ENCODE measurements around the gene TTLL11. TPM values are rescaled to one million over a fixed set of nuclear protein-coding genes. Genes with fewer than 3 reads are reported as not detected.

TTLL11 gene
- total RNA-seq, 6 experiments from 2014 or later = 3.2 to 5.2 (median 4.1) TPM

DNA sequence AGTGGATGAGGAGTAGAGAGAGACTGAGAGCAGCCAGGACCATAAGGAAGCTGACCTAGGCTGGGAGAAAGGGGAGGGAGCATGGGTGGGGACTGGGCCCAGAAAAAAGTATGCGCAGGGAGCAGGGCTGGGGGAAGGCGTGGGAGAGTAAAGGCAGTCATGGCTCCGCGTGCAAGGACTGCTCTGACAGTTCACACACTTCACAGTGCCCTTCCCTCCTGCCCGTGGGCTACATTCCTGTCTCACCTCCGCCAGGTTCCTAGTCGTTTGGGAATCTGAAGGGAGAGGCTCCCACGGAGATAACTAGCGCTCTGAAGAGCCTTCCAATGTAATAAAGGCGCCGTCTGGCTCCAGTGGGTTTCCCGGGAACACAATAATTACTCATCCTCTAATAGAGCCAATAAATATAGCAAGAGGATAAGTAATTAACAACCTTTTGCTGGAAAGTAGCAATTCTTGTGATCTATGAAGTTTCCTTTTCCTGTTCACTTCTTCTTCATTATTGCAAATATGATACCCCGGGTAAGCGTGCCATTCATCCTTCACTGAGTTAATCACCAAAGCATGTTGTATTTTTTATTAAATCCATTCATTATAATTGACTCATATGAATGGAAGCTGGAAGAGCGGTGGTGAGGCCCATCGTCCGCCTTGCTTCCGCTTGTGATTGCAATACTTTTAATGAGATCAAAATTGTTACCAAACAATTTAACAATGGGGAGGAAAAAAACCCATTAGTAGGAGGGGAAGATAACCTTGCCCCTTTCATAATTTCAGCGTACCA lies 39.3 kb downstream of the TTLL11 start:
- Histone ChIP-seq H3K36me3 (no peaks in the 10 kb centered on the region), H3K9me3 (no peaks in the 10 kb centered on the region), H3K27me3 (no peaks in the 10 kb centered on the region), H3K27ac (no peak overlapping the region), H3K4me1 (no peaks in the 10 kb centered on the region), H3K4me3 (no peak overlapping the region)
- ATAC-seq = no peak
- WGBS (ENCODE audit: insufficient coverage, low coverage, low lambda C conversion rate, missing lambda C conversion rate) = 87% methylated on average over 12 of the region's 19 CpGs
- TF ChIP-seq POLR2A (IDR thresholded peaks at IDR 0.05) = no peak
- TF ChIP-seq, protein P1, sequence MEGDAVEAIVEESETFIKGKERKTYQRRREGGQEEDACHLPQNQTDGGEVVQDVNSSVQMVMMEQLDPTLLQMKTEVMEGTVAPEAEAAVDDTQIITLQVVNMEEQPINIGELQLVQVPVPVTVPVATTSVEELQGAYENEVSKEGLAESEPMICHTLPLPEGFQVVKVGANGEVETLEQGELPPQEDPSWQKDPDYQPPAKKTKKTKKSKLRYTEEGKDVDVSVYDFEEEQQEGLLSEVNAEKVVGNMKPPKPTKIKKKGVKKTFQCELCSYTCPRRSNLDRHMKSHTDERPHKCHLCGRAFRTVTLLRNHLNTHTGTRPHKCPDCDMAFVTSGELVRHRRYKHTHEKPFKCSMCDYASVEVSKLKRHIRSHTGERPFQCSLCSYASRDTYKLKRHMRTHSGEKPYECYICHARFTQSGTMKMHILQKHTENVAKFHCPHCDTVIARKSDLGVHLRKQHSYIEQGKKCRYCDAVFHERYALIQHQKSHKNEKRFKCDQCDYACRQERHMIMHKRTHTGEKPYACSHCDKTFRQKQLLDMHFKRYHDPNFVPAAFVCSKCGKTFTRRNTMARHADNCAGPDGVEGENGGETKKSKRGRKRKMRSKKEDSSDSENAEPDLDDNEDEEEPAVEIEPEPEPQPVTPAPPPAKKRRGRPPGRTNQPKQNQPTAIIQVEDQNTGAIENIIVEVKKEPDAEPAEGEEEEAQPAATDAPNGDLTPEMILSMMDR (IDR thresholded peaks at IDR 0.05) = no peak
- intact Hi-C loops (cut with DNase I) = no loop called here
- no peak for DNase-seq

DNA sequence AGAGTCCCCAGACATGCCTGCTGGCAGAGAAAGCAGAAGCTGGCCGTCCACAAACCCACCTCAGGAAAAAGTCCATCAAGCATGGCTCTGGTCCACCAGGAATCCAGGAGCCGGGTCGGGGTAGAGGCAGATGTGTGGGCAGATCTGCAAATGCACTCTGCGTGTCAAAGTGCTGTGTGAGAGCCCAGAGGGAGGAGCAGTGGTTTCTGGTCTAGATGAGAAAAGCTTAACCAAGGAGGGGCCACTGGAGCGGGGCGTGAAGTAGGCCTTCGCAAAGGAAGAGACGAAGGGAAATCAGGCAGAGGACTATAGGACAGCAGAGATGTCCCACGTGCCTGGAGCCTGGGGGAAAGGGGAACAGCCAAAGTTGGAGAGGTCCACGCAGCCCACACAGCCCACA lies 40.0 kb downstream of the TTLL11 start:
- no peak for ATAC-seq
- TF ChIP-seq, protein P1 (IDR thresholded peaks at IDR 0.05) = no peak
- TF ChIP-seq POLR2A (IDR thresholded peaks at IDR 0.05) = no peak

DNA sequence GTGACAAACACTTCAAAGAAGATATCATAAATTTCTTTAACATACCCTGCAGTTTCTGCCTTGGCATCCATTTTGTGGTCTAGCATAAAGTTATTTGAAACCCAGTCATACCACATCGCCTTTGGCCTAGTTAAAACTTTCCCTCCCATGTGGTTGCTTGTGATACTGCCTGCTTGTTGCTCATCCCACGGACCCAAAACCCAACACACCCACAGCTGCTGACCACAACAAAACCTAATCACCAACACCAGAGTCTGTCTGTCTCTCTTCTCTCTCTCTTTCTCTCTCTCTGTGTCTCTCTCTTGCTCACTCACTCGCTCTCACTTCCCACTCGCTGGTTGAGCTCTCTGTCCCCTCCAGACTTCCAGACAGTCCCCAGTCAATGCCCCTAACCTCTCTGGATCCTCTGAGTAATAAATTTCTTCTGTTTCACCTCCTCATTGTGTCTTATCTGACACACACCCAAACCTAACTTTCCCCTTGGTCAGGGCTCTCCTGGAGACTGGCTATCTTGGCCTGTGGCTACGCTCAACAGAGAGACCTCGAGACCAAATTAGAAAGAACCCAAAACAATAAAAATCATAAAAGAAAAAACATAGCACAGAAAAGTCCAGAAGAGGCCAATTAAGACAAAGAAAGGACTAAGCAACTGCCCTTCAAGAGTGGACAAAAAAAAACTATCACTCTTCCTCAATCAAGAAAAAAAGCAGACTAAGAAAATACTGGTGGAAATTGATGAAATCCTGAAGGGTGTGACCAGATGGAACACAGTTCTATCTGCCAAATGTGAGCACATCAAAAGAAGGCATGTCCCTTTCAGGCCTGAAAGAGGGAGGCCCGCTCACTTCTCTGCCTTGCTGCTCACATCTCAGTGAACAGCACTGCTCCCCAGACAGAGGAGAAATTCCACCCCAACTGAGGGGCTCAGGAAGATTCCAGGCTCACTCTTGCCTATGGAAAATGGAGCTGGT lies 41.5 kb downstream of the TTLL11 start:
- Histone ChIP-seq H3K27me3 (no peaks in the 10 kb centered on the region), H3K27ac (no peak overlapping the region), H3K36me3 (no peaks in the 10 kb centered on the region), H3K4me1 (no peaks in the 10 kb centered on the region), H3K4me3 (no peak overlapping the region), H3K9me3 (no peaks in the 10 kb centered on the region)
- intact Hi-C loops (cut with DNase I) = no loop called here
- DNase-seq (no peak), ATAC-seq (no peak)
- WGBS (ENCODE audit: insufficient coverage, low coverage, low lambda C conversion rate, missing lambda C conversion rate) = 76% methylated on average over 7 of the region's 7 CpGs
- no peak for TF ChIP-seq POLR2A (IDR thresholded peaks at IDR 0.05)
- TF ChIP-seq, protein P1 (IDR thresholded peaks at IDR 0.05) = no peak

More for the DNA sequence above, 40.0 kb downstream of the TTLL11 start:
- H3K27ac ChIP-seq = no peak overlapping the region
- 85% methylated on average over 10 of the region's 10 CpGs for WGBS (ENCODE audit: insufficient coverage, low coverage, low lambda C conversion rate, missing lambda C conversion rate)
- H3K4me1 ChIP-seq = no peaks in the 10 kb centered on the region
- H3K36me3 ChIP-seq = no peaks in the 10 kb centered on the region
- intact Hi-C loops (cut with DNase I) = no loop called here
- H3K4me3 ChIP-seq = no peak overlapping the region
- no peak for DNase-seq
- no peaks in the 10 kb centered on the region for H3K9me3 ChIP-seq
- no peaks in the 10 kb centered on the region for H3K27me3 ChIP-seq

DNA sequence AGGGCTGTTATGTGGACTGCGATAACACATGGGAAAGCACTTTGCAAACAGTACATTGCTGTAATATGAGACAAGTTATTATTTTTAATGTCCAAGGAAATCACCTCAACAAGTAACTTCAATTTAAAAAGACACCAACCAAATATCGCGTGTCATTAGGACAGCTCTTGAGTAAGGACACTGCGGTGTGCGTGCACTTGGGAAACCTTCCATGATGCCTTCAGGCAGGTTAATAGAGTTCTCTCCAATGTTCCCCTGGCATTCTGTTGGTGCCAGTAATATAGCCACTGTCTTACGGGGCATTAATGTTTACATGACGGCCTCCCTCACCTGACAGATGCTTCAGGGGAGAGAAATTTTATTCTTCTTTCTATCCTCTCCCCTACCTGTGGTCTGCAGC lies 42.9 kb downstream of the TTLL11 start:
- Histone ChIP-seq H3K27me3 (no peaks in the 10 kb centered on the region), H3K36me3 (no peaks in the 10 kb centered on the region), H3K4me1 (no peaks in the 10 kb centered on the region), H3K9me3 (no peaks in the 10 kb centered on the region), H3K27ac (no peak overlapping the region), H3K4me3 (no peak overlapping the region)
- TF ChIP-seq, protein P1 (IDR thresholded peaks at IDR 0.05) = no peak
- TF ChIP-seq POLR2A (IDR thresholded peaks at IDR 0.05) = no peak
- ATAC-seq (no peak), DNase-seq (no peak)
- WGBS (ENCODE audit: insufficient coverage, low coverage, low lambda C conversion rate, missing lambda C conversion rate) = 100% methylated on average over 1 of the region's 7 CpGs
- intact Hi-C loops (cut with DNase I) = no loop called here

Data from right lobe of liver (tissue), 6 donors.